ENCODE measurements around the gene ARL9. TPM values are rescaled to one million over a fixed set of nuclear protein-coding genes. Genes with fewer than 3 reads are reported as not detected.
A peak's percentile ranks its signal among the peaks of the same experiment; 100 is the strongest.
"Not testable (repeated sequence)": the region's sequence is repeated elsewhere in the genome, so short reads cannot be mapped to it uniquely, and the experiment has no call there.

The ARL9 gene
- total RNA-seq, 4 donors from 2014 or later: 0.48 to 1.9 (median 1.4) TPM; not detected in 1

DNA sequence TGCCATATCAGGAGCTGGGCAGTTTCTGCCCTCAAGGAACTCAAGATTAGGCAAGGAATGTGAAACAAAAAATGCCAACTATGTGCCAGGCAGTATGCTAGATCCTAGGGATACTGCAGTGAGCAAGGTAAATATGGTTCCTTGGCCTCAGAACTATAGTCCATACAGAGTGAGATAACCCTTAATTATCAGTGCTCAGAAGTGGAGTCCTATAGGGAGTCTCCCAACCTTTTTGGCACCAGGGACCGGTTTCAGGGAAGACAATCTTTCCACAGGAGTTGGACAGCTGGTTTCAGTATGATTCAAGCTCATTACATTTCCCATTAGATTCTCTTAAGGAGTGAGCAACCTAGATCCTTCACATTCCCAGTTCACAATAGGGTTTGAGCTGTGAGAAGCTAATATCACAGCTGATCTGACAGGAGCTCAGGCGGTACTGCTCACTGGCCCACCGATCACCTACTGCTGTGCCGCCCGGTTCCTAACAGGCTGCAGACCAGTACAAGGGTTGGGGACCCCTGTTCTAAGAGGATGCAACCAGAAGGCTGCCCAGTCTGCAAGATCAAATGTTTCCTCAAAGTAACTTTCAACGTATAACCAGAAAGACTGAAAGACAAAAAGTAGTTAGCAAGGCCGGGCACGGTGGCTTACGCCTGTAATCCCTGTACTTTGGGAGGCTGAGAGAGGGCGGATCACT lies 39.8 kb upstream of the ARL9 start:
- no peak overlapping the region for H3K27ac ChIP-seq
- no peak for DNase-seq (ENCODE audit: low spot score in 2 of 2)
- no peaks in the 10 kb centered on the region for H3K27me3 ChIP-seq
- no peaks in the 10 kb centered on the region for H3K9me3 ChIP-seq
- TF ChIP-seq POLR2A (IDR thresholded peaks at IDR 0.05): no peak
- TF ChIP-seq CTCF (IDR thresholded peaks at IDR 0.05): no peak
- TF ChIP-seq POLR2AphosphoS5 (IDR thresholded peaks at IDR 0.05): no peak
- TF ChIP-seq EP300 (IDR thresholded peaks at IDR 0.05): no peak
- peaks cover 19% of the 10 kb centered on the region for H3K36me3 ChIP-seq
- peaks cover 43% of the 10 kb centered on the region for H3K4me1 ChIP-seq
- 83% methylated on average over 10 of the region's 10 CpGs for WGBS
- peak overlapping the region; percentile 94 for H3K4me3 ChIP-seq

DNA sequence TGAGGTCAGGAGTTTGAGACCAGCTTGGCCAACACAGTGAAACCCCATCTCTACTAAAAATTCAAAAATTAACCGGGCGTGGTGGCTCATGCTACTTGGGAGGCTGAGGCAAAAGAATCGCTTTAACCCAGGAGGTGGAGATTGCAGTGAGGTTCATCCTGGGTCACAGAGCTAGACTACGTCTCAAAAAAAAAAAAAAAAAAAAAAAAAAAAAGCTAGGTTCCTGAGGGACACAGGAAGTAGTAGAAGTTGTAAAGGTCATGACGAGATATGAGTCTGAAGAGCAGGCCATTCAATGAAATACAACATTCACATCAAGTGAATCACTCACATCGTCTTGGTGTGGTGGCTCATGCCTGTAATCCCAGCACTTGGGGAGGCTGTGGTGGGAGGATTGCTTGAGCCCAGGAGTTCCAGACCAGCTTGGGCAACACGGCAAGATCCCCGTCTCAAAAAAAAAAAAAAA lies 39.3 kb upstream of the ARL9 start:
- not testable (repeated sequence) for H3K27me3 ChIP-seq; DNase-seq (ENCODE audit: low spot score in 2 of 2); H3K9me3 ChIP-seq
- H3K36me3 ChIP-seq: peaks cover 19% of the 10 kb centered on the region
- H3K4me1 ChIP-seq: peaks cover 43% of the 10 kb centered on the region
- WGBS: 23% methylated on average over 8 of the region's 8 CpGs
- H3K4me3 ChIP-seq: peak overlapping the region; percentile 94
- H3K27ac ChIP-seq: peak overlapping the region; percentile 93

DNA sequence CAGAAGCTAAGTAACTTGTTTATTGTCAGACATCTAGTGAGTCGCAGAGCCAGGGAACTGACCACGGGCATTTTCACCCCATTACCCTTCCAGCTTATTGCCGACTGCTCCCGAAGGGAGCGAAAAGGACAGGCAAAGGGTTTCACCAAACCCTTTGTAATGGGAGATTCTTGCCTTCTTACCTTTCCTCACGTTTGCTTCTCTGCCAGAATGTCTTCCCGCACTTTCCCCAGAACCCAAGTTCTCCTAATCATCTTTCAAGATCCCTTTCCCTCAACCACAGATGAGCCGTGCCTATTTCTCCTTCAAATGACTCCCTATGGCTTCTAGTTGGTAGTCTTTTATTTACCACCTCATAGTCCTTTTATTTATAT lies 38.7 kb upstream of the ARL9 start:
- Histone ChIP-seq H3K4me1 (peaks cover 43% of the 10 kb centered on the region), H3K27me3 (no peaks in the 10 kb centered on the region), H3K27ac (peak overlapping the region; percentile 93), H3K36me3 (peaks cover 20% of the 10 kb centered on the region), H3K9me3 (no peaks in the 10 kb centered on the region), H3K4me3 (peak overlapping the region; percentile 94)
- DNase-seq (ENCODE audit: low spot score in 2 of 2): no peak
- 0% methylated on average over 8 of the region's 8 CpGs for WGBS
- TF ChIP-seq CTCF (IDR thresholded peaks at IDR 0.05): no peak
- TF ChIP-seq POLR2AphosphoS5 (IDR thresholded peaks at IDR 0.05): no peak
- no peak for TF ChIP-seq POLR2A (IDR thresholded peaks at IDR 0.05)
- TF ChIP-seq EP300 (IDR thresholded peaks at IDR 0.05): no peak

- Histone ChIP-seq H3K27ac (peak within 1 kb of the TSS; percentile 93), H3K4me3 (peak within 1 kb of the TSS; percentile 94), H3K27me3 (no peaks in the 10 kb centered on the region), H3K4me1 (peaks cover 43% of the 10 kb centered on the region), H3K36me3 (peaks cover 21% of the 10 kb centered on the region), H3K9me3 (no peaks in the 10 kb centered on the region)
- under 1% methylated on average over 41 of the region's 62 CpGs for WGBS
- TF ChIP-seq CTCF (IDR thresholded peaks at IDR 0.05) (no peak), POLR2AphosphoS5 (IDR thresholded peaks at IDR 0.05) (peak; percentile 70 to 79 (median 73)), POLR2A (IDR thresholded peaks at IDR 0.05) (peak in 1 of 2 donors; percentile 53), EP300 (IDR thresholded peaks at IDR 0.05) (no peak)
- peak; percentile 93 to 94 for DNase-seq (ENCODE audit: low spot score in 2 of 2)
These were observed 38.1 kb upstream of the ARL9 start, which contains the start of gene SRP72 for GRCh38 chr4:56467284-56468096. TSS of gene SRP72 (plus strand) at chr4:56467617. CDS start at chr4:56467636, 19 bp downstream.

DNA sequence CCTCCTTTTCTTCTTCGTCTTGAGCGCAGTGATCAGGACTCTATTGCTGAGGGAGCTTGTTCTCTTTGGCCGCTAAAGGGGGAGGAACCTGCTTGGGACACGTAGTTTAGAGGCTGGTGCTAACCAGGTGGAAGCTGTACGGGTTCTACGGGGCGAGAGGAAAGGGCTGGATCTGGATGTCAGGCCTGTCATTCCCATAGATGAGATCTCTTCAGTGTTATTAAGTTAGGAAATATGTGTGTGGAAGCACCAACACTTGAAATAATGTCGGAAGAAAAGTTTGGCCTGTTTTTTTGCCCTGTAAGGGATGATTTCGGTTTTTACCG lies 37.5 kb upstream of the ARL9 start:
- Histone ChIP-seq H3K36me3 (peaks cover 22% of the 10 kb centered on the region), H3K4me1 (peaks cover 43% of the 10 kb centered on the region), H3K27ac (peak overlapping the region; percentile 93), H3K9me3 (no peaks in the 10 kb centered on the region), H3K4me3 (peak overlapping the region; percentile 94), H3K27me3 (no peaks in the 10 kb centered on the region)
- no peak for DNase-seq (ENCODE audit: low spot score in 2 of 2)
- 1% methylated on average over 10 of the region's 10 CpGs for WGBS
- TF ChIP-seq CTCF (IDR thresholded peaks at IDR 0.05): no peak
- TF ChIP-seq EP300 (IDR thresholded peaks at IDR 0.05): no peak
- TF ChIP-seq POLR2A (IDR thresholded peaks at IDR 0.05): no peak
- no peak for TF ChIP-seq POLR2AphosphoS5 (IDR thresholded peaks at IDR 0.05)
